HG03103 (cell line): ENCODE results near the gene ITGB4.

Source experiments
- ATAC-seq: cut with Tn5 transposase; IDR thresholded peaks from one replicate; pipeline ENCODE4 v1.9.1; 2021; ENCODE audit warnings: low read depth; ENCODE audit not compliant: unreplicated experiment

ITGB4 gene

DNA sequence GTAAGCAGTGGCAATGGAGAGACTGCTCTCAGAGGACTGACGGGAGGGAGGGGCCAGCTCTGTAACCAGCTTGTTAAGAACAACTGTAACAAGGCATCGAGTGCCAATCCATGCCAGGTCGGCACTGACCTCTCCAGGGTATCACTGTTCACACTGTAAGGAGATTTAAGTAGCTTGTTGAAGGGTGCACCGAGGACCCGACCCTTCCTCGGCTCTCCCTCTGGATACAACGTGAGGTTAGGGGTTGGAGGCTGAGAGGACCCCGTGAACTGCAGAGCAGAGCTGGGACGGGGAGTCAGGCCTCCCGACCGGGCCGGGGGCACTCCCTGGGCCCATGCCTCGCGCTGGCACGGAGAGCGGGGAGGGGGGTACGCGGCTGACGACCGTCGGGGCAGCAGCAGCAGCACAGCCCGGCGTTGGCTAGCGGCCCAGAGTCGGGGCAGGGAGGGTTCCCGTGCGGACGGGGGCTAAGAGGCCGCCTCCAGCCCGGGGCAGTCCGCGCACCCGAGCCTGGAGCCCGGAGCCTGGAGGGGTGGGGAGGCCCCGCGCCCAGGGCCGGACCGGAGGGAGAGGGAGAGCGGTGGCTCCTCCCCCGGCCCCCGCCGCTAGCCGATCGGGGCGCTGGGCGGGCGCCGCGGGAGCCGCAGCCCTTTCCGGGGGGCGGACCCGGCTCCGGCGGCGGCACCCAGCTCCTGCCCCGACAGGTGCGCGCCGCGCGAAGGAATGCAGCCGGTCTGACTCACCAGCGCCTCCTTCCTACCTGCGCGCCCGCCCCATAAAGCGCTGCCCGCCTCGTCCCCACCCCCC is at the start of gene ITGB4:
TSS of gene ITGB4 (plus strand) at position 804 of the 807 bp plus-strand sequence. CDS start 3,245 bp downstream, outside the sequence.
- ATAC-seq: no peak

DNA sequence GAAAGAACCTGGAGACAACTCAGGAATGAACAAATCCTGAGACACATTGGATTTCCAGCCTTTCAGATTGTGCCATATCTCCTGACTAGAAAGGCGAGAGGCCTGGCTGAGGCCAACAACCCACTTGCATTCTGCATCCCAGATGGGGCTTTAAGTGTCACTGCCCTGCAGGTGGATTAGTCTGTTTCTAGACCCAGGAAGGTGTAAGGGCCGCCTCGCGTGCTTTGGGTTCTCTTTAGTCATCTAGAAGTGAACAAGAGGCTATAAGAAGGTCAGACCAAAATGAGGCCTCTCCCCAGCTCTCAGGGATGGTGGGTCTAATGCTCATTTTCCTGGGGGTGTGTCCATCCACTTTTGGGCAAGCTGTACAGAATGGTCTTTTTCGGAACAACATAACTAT is 49.2 kb upstream of the ITGB4 start:
- ATAC-seq: no peak

DNA sequence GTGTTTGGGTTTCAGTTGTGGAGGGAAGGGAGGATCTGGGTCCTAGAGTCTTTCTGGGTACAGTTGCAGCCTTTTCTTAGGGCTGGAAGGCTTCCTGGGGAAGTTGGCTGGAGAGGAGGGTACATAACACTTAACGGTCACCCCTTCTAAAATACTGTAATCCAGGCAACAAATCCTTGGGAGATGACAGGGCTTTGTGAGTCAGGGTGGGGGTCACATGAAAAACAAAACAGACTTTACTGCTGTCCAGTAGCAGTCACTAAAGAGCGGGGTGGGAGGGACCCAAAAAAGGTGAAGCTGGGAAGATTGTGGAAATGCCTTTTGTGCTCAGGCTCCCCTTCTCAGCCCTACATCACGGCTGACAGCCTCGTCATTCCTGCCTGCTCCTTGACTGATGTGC is 47.8 kb upstream of the ITGB4 start:
- ATAC-seq: no peak

DNA sequence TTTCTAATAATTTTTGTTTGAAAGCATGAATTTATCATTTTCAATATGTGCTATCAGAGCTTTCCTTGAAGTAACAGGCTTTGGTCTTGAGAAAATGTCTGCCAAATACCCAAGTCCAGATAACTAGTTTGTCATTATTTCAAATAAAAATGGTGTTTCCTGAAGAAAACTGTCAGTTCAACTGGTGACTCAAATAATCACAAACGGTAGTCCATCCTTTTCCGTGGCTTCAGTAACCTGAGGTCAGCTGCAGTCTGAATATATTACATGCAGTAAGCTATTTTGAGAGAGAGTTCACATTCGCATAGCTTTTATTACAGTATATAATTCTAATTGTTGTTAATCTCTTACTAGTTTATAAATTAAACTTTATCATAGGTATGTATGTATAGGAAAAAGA is 44.8 kb upstream of the ITGB4 start:
- ATAC-seq: no peak

DNA sequence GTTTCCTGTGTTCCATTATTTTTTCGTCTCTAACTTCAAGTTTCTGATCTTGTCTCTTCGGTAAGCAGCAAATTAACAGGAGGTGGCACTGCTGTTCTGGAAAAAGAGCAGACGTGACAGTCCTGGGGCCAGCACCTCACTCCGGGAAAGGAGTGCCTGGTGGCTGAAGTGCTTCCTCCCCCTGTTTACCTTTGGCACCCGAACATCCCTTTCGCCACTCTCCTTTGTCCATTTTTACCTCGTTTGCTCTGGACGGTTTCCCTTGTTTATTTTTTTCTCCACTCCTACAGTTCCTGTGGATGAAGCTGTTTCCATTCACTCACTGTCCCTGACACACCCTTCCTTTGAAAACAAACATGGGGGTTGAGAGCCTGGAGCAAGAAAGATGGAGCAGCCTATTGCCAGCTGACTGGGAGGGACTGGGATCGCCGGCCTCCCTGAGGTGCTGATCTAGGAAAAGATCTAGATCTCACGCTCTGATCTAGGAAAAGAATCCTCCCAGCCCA is 41.5 kb upstream of the ITGB4 start:
- ATAC-seq: no peak

DNA sequence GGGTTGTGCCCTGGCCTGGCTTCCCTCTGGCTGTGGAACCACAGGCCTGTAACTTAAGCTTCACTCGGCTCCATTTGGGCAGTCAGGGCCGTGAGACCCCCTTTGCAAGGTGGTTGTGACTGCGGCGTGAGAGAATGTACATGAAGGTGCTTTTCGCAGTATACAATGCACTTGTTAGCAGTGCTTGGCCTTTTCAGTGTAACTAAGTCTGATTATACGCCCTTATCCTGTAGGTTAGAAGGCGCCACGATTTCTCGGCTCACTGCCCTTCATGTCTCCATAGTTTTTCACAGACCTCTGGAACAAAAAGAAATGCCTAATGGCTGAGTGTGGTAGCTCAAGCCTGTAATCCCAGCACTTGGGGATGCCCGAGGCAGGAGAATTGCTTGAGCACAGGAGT is 40.8 kb upstream of the ITGB4 start:
- ATAC-seq: no peak

DNA sequence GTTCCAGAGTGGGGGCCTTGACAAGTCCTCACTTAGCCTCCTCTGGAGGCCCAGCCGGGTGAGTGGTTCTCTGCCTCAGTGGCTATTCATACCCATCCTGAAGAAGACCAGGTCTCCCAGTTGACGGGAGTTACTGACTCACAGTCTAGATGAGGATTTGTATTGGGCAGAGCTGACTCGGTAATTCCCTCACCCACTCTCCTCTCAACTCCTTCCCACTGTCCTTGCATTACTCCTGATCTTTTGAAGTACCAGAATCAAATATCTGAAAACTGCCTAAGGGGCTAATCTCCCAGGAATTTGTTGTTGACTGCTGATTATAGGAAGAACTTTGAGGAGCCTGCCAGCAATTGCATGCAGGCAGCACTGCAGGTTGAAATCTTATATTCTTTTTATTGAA is 40.0 kb upstream of the ITGB4 start:
- no peak for ATAC-seq

DNA sequence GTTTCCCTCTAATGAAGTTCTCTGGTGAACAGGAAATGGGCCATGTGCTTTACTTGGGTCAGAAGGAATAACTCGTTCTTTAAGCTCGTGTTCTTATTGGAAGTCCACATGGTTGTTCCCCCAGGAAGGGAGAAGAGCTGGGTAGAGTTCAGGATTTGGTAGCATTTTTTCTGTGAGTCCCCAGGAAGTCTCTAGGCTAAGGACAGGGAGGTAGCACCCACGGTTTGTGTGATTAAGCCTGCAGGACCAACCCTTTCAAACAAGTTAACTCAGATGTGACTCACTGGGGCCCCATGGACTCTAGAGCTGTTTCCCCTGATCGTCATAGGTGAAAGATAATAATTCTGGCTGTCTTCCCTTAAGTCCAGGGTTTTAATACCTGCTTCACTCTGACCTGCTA is 37.7 kb upstream of the ITGB4 start:
- ATAC-seq: no peak

DNA sequence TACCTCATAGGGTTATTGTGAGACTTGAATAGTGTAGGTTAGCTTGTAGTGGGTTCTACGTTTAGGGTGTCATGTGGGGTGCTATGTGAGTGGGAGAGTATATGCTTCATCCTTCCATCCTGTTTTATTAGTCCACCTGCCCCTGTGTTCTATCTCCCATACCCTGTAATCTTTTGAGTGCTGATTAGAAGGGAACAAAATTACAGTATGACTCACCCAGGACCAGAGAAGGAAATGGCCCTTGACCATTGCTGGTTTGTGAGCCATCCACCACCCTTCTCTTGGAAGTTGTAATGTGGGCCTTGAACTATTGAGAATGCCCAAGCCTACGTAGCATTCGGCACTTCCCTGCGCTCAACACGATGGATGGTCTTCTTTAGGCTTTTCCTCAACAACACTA is 37.0 kb upstream of the ITGB4 start:
- ATAC-seq: no peak

DNA sequence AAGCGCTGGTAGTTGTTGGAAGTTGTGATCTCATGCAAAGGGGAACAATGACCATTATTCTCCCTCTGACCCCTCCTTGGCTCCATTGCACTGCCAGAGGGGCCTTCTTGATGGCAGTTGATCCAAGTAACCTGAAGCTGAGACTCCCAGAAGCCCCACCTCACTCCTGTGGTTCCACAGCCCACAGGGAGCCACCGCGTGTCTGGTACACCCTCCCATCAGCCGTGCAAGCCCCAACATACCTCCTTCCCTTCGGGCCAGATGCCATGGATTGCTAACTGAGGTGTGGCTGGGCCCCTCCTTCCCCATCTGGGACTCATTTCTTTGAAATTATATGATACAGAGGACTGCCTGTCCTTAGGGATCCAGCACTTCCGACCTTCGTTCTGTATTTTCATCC is 36.3 kb upstream of the ITGB4 start:
- ATAC-seq: no peak

DNA sequence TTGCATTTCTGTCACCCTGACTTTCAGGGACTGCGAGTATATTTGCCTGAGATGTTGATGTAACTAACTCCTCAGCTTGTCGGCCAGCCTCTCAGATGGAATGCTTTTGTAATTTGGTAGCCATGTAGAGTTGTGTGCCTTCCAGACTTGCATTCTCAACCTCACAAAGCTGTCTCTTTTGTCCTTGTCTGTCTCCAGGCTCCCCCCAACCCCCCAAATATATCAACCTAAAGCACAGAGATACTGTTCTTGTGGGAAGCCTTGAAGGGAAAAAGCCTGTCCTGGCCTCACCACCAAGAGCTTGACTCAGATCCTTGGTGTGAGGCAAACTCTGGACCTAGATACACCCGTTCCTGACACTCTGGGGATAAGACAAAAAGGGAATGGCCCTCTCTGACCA is 35.8 kb upstream of the ITGB4 start:
- no peak for ATAC-seq

DNA sequence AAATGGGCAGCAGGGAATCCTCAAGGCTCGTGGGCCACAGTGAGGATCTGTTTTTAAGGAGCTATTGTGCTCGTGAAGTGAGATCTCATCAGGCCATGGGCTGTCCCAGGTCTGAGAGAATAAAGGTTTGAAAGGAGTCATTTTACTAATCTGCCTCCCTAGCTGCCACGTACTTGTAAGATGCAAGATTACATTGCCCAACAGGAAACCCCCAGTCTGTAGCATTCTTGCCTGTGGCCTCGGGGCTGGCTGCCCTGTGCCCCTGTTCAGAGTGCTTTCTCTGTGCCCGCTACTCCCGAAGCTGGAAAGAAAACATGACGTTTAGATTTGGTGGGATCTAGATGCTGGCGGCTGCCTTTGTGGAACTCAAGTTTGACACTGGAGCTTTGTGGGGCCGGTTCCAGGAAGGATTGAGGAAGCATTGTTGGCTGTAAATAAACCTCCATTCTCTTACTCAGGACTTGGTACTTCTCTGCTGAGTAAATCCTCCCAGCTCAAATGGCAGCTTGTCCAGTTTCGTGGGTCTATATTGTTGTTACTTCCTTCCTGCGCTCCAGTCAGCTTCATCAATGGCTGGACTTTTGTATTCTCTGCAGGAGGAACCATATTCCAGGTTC is 32.9 kb upstream of the ITGB4 start:
- ATAC-seq: no peak

DNA sequence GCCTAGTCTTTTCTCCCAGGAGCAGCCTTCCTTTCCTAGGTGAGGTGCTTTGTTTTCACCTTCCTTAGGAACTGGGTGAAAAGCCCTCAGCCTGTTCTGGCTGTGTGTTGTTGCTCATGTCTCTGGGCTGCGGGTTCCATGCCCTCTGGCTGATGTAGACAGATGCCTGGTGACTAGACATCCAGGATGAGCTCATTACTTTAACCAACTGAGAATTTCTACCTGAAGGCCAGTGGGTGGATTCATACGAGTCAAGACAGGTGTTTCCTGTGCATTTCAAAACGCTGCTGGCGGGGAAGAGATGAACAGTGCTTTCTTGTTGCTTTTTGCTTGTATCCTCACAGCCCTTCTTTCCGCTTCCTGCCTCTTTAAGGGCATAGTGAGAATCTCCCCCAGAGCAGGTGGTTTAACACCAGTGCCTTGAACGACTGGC is 31.8 kb upstream of the ITGB4 start:
- no peak for ATAC-seq

DNA sequence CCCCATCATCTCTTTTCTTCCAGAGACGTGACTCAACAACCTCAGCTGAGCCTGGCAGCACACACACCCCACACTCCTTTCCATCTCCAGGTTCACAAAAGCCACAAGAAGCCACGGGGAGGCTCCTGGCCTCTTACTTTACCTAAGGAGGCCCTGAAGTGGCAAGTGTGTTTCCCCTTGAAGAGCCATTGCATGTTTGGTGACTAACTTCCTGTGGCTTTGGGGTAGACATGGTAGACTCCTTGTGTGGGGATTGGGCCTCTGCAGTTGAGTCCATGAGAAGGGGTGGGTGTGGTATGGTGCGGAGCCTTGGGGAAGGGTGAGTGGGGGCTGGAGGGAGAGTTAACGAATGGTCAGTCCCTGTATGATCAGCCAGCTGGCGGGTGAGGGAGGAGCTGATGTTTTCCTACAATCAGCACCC is 29.9 kb upstream of the ITGB4 start:
- ATAC-seq: no peak

DNA sequence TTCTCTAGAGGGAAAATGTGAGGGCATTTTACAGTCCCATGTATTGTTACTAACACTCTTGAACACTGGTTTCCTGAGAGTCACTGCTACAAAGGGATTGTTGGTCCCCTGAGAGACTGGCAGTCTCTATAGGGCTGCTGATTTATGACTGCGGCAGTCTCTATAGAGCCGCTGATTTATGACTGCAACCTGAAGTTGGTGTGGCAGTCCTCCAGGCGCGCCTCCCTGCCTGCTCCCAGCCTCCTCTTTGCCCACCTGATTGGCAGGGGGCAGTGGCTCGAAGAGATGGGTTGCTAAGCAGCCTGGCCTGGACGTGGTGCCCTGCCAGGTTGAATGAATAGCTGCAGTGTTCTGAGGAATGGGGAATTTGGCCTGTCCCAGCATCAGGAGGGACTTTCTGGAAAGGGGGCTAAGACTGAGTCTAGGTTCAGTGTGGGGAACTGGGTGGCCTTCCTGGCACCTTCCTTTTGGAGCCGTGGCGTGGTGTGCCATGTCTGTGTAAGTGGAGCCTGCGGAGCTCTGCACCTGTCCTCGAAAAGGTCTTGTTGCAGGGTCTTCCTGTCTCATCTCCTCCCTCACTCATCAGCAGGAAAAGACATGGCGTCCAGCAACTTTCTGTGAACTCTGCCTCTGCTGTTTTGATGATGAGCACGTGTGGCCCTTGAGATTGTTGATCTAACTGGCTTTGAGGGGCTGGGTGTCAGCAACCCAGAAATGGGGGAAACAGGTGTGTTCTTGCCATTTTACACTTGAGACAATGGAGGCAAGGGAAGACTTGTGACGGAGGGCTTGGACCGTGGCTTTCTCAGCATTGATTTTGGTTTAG is 29.2 kb upstream of the ITGB4 start:
- ATAC-seq: no peak

DNA sequence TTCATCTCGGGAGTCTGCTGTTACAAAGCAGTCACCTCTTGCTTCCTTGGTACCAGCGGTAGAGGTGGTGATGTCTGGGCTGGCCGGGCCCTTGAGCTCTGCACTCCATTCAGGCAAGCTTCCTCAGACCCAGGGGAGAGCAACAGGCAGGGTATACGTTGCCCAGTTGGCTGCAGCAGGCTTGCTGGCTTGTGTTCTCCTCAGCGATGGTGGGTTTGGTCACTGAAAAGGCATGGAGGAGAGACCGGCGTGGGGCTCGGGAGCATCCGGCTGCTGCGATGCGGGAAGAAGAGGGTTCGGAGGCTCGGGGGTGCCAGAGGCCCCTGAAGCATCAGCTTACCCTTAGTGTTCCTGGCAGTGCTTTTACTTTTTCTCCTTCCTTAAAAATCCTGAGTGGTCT is 28.3 kb upstream of the ITGB4 start:
- no peak for ATAC-seq

DNA sequence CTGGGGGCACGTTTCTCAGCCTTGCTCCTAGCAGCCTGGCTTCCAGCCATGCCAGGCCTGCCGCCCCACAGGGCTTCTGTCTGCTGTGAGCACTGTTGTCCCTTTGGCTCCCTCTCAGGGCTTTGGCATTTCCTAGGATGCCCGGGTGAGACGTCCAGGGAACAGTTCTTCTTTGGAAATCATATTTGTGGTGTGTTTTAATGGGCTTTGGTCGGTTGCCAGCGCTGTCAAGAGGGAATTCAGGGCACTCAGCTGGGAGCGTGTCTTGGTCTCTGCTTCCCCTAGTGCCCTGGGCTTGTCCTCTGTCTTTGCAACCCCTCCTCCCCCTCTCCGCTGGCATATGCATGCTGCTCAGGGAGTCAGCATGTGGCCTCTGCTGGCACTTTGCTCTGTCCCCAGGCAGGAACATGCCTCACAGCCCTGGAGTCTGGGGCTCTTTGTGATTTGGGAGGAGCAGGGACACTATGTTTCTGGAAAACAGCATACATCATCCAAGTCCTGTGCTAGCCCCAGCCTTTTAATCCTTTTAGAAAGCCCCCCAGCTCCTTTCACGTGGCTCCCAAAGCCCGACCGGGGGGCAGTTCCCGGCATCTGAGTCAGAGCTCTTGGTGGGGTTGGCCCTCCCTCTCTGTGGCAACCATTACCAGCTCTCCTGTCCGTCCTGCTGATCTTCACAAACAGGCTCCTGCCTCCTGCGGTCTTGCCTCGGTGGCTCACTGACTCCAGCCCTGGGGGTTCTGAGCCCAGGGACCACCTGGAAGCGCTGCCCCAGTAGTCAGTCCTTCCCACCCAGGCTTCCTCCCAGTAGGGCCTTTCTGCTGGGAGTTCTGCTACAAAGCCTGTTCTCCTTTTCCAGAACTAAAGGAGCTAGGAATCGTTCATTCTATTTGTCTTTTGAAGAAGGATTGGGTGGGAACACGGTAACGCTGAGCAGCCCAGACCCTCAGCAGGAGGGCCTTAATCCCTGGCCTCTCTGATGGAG is 27.5 kb upstream of the ITGB4 start:
- no peak for ATAC-seq

DNA sequence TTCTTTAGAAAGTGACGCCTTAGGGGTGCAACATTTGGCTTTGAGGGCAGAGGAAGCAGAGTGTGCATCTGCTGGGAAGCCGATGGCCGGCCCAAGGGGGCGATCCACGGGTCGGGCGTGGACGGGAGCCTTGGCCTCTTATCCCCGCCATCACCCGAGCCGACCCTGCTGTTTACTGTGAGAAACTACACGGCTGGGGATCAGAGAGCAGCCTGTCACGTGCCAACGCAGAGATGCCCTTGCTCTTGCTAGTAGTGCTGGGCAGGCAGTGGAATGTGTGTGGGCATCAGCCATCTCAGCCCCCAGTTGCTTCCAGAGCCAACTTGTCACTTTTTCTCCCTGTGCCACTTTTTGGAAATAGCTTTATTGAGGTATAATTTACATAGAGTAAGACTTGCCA is 26.7 kb upstream of the ITGB4 start:
- ATAC-seq: no peak

DNA sequence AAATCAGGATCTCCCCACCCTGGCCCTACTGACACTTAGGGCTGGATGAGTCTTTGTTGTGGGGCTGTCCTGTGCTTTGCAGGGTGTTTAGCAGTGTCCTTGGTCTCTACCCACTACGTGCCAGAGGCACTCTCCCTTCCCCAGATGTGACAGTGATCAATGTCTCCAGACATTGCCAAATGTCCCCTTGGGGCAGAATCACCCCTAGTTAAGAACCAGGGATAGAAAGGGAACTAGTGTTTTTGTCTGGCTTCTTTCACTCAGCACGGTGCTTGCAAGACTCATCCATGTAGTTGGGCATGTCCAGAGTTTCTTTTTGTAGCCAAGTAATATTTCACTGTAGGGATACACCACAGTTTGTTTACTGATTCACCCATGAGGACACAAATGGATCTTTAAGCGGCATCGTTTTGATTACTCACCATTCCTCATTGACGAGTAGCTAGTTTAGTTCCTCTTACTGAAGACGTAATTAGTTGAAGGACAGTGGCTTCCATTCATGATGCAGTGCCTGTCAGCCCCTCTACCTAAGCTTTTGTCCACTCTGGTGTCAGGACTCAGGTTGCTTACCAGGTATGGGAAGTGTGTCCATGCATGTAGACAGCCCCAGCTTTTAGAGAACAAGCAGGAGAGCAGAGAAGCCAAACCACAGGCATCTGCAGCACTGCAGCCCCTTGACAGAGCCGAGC is 26.0 kb upstream of the ITGB4 start:
- no peak for ATAC-seq
